Ammon's horn (tissue), 1 donor: Measurements from ENCODE around the gene TNNI3.
"Not testable (repeated sequence)": the region's sequence is repeated elsewhere in the genome, so short reads cannot be mapped to it uniquely, and the experiment has no call there.

Experiments
- DNase-seq: peaks from one replicate; pipeline ENCODE4 v3.0.0-alpha.2; 2016; ENCODE audit warnings: low spot score

The TNNI3 gene

DNA sequence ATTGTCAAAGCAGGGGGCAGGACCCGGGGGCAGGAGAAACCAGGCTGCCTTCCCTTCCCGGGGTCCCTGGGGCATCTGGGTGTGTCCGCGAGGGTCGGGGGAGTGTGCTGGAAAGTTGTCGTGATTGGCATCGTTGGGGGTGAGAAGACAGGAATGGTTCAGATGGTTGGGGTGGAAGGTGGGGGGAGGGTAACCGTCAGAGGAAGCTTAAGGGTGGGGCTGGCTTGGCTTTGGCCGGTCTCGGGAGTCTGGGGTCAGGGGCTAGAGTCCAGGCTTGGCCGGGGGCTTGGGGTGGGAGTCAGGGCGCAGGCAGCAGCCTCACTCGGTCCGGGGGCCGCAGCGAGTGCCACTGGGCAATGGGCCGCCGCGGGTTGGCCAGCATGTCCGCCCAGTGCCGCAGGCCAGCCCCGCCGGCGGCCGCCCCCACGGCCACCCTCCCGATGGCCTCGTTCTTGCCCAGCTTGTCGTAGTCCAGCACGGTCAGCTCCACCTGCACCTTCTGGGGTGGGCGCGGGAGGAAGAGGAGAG is 15.7 kb upstream of the TNNI3 start:
- DNase-seq: no peak

- DNase-seq: no peak
Observed at GRCh38 chr19:55172741-55173140, 15.2 kb upstream of the TNNI3 start.

GRCh38 chr19:55172318-55172717 is 14.8 kb upstream of the TNNI3 start:
- not testable (repeated sequence) for DNase-seq

DNA sequence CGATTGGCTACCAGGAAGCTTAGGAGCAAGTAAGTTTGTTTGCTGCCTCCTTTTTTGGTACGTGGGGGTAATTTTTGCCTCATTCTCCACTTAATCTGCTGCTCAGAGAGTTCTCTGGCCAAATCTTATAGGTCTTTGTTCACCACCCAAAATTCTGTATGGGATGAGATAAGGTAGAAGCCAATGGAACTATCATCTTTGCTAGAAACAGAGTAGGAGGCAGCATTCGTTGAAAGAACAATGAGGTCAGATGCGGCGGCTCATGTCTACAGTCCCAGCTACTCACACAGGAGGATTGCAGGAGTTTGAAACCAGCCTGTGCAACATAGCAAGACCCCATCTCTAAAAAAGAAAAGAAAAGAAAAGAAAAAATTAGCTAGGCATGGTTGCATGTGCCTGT is 13.9 kb upstream of the TNNI3 start:
- no peak for DNase-seq

- no peak for DNase-seq
Observed at GRCh38 chr19:55169136-55169535, 11.6 kb upstream of the TNNI3 start.

GRCh38 chr19:55166530-55167268 is 9.2 kb upstream of the TNNI3 start, which contains the start of gene DNAAF3:
Gene DNAAF3 (minus strand): TSS chr19:55166613. CDS start chr19:55166413, 200 bp downstream.
- peak; percentile 96 for DNase-seq

- DNase-seq: peak; percentile 64
Observed at GRCh38 chr19:55165952-55166529, 8.5 kb upstream of the TNNI3 start.

GRCh38 chr19:55161571-55162322 is 4.2 kb upstream of the TNNI3 start:
- no peak for DNase-seq

- DNase-seq: no peak
Observed at GRCh38 chr19:55160986-55161365, 3.4 kb upstream of the TNNI3 start.

DNA sequence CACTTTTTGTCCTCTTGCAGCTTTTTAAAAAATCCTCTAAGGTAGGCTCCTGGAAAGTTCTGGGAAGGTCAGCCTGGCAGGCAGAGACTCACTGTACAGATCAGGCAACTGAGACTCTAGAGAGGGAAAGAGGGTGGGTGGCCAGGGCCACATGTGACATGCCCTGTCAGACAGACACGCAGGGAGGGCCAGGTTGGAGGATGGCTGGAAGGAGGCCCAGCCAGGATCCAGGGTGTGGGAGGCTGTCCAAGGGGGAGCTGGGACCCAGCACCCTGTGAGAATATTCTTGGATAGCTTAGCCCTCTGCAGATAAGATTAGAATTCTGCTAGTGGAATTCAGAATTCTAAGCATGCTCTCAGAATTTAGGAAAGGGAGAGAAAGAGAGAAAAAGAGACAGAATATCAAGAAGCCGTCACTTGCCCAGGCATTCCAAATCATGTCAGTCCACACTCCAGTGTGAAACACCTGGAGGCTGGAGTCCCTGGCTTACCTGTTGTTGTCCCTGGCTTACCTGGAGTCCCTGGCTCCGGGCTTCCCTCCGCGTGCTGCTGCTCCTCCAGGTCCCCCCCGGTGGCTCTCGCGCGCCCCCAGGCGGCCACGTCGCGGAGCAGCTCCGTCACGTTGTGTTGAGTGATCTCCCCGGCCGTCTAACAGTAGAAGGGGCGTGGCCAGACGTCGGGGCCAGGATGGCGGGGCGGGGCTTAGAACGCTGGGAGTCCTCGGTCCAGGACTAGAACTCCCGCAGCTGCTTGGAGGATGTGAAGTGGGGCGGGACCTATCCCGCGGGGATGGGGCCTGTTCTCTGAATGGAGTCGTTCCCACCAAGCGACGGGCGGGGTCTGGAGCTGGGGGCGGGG is 2.8 kb upstream of the TNNI3 start:
- DNase-seq: peak; percentile 57

- DNase-seq: no peak
Observed at GRCh38 chr19:55158848-55159749, 1.6 kb upstream of the TNNI3 start.

DNA sequence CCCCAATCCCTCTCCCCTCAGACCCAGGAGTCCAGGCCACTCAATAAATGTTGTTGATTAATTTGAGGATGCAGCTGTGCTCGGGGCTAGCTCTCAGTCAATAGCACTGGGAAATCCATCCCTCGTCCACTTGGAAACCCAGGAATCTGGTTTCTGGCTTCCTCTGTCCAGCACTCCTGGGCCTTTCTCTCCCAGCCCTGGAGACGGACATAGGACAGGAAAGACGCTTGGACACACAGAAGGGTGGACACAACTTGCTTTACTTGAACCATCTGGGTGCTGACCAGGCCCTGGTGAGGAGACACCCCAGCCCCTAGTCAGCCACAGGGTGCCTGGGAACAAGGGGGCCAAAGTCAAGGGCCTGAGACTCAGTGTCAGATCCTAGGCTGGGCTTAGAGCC is 891 bp upstream of the TNNI3 start:
- DNase-seq: no peak

DNA sequence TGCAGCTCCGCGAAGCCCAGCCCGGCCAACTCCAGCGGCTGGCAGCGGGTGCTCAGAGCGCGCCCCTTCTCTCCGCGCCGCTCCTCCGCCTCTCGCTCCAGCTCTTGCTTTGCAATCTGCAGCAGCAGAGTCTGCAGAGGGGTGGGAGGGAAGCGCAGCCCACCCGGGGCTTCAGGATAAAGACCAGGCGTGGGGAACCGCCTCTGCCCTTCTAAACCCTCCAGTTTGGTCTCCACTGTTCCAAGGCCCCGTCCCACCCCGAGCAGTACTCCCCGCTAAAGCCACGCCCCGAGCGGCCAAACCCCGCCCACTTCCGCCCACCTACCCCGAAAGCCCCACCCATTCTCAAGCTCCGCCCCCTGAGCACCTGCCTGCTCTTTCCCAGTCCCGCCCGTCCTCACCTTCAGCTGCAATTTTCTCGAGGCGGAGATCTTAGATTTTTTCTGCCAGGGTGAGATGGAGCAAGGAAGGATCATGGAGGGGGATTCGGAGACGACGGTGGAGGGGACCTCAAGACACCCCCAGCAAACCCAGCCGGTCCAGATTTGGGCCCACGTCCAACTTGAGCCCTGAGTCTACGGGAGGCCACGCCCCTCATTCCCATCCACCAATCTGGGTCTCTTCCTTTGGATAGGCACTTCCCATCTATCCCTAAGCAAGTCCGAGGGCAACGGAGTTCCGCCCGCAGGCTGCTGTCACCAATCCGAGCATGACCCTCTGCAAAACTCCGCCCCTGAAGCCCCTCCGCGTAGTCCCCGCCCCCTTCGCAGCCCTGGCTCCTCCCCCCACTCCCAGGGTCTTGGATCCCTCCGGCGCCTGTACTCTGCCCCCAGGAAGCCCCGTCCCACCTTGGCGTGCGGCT is 1.1 kb downstream of the TNNI3 start:
- DNase-seq: no peak

- not testable (repeated sequence) for DNase-seq
Observed at GRCh38 chr19:55155784-55156183, 1.7 kb downstream of the TNNI3 start.

GRCh38 chr19:55153652-55154264 is 3.8 kb downstream of the TNNI3 start:
- no peak for DNase-seq

GRCh38 chr19:55152017-55152416 is 5.5 kb downstream of the TNNI3 start:
- DNase-seq: no peak

GRCh38 chr19:55149078-55150003 is 8.2 kb downstream of the TNNI3 start, which contains the start of gene TNNT1:
Gene TNNT1 (minus strand): TSS chr19:55149206. CDS start chr19:55147157, 2,049 bp downstream.
- DNase-seq: no peak
